ENCODE results near the gene CELF3.

DNA sequence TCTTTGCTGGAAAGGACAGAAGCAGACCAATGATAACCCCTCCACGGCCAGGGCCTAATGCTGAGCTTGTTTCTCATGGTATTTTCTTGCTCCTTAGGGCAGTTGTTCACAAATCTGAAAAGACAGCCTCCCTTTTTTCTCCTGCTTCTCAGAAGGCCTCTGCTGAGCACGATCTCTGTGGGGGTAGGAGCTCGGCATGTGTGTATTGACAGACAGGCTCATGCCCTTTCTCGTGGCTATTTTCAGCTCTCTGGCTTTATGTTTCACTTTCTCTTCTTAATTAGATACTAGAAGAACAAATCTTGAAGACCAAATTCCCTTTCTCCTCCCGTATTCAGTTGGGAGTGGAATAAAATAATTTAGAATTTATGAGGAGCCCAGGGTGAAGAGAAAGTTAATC lies 4.0 kb upstream of the CELF3 start:
- TF ChIP-seq EP300 (IDR thresholded peaks at IDR 0.05) (no peak), POLR2AphosphoS5 (IDR thresholded peaks at IDR 0.05) (no peak), POLR2A (IDR thresholded peaks at IDR 0.05) (no peak)
- TF ChIP-seq, protein P1, sequence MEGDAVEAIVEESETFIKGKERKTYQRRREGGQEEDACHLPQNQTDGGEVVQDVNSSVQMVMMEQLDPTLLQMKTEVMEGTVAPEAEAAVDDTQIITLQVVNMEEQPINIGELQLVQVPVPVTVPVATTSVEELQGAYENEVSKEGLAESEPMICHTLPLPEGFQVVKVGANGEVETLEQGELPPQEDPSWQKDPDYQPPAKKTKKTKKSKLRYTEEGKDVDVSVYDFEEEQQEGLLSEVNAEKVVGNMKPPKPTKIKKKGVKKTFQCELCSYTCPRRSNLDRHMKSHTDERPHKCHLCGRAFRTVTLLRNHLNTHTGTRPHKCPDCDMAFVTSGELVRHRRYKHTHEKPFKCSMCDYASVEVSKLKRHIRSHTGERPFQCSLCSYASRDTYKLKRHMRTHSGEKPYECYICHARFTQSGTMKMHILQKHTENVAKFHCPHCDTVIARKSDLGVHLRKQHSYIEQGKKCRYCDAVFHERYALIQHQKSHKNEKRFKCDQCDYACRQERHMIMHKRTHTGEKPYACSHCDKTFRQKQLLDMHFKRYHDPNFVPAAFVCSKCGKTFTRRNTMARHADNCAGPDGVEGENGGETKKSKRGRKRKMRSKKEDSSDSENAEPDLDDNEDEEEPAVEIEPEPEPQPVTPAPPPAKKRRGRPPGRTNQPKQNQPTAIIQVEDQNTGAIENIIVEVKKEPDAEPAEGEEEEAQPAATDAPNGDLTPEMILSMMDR (IDR thresholded peaks at IDR 0.05), result no peak

All from stomach (tissue), 4 donors.